Amniotic epithelial cell (primary cell): Measurements from ENCODE around the gene ACAD10.
A peak's percentile ranks its signal among the peaks of the same experiment; 100 is the strongest.

Experiments used
- DNase-seq: peaks from one replicate; pipeline ENCODE4 v3.0.0-alpha.2; 2010; ENCODE audit warnings: low read depth

ACAD10 gene

DNA sequence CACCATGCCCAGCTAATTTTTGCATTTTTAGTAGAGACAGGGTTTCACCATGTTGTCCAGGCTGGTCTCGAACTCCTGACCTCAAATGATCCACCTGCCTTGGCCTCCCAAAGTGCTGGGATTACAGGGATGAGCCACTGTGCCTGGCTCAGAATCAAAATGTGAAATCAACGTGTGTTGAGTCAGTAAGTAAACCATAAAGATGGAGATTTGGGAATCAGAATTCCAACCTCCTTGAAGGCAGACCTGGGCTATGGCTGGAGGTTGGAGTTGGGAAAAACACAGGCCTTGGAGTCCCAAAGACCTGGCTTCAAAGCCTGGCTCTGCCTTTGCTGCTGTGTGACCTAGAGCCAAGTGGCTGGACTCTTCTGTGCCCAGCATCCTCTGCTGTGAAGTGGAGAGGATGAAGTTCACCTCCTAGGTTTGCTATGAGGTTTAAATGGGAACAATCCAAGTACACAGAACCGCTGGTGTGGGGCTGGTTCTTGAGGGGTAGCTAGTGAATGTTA, 91.0 kb downstream of the ACAD10 start:
- DNase-seq: no peak

DNA sequence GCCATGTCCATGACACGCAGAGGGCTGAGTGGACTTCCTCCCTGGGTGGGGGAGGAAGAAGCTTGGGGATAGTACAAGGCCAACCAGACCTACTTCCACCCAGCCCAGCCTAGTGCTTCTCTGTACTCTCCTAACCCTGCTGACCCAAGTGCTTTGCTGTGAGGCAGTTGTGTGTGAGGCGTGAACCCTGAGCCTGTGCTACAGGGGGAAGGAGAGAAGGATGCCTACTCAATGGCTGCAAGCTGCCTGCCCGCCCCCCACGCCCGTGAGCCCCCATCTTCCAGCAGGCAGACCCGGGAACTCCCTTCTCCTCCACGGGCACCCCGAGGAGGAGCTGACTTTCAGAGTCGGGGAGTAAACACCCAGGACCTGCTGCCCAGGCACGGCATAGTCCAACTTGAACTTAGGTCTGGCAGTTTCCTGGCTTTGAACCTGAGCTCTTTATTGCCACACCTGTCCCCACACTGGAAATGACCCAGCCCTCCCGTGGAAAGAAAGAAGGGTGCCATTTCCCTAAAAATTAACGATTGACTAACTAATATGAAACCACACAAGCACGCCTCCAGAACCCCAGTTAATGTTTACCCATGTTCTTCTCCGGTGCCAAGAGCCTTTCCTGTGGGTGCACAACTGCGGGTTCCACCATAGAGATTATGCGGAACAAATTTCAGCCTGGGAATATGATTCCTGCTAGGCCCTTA, 91.6 kb downstream of the ACAD10 start:
- no peak for DNase-seq

GRCh38 chr12:111780166-111780565, 94.3 kb downstream of the ACAD10 start:
- no peak for DNase-seq

- no peak for DNase-seq
These were observed 94.8 kb downstream of the ACAD10 start for GRCh38 chr12:111780615-111781014.

GRCh38 chr12:111781085-111781658, 95.3 kb downstream of the ACAD10 start:
- no peak for DNase-seq

GRCh38 chr12:111783046-111783445, 97.2 kb downstream of the ACAD10 start:
- DNase-seq: no peak

DNA sequence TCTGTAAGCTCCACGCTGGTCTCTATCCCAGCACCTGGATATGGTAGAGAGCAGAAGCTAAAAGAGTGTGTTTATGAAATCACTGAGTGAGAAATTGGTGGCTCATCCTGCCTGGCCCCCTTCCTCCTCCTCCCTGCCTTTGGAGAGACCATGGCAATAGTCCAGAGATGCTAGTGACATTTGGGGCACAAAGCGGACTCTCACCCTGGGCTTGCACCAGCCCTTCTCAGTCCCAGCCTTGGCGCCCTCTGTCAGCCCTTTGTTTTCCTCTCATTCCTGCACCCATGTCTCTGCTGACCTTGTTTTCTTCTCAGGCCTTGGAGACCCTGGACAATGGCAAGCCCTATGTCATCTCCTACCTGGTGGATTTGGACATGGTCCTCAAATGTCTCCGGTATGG, 99.1 kb downstream of the ACAD10 start:
- DNase-seq: no peak

- DNase-seq: peak; percentile 47
These were observed 99.8 kb downstream of the ACAD10 start for GRCh38 chr12:111785651-111786050.

DNA sequence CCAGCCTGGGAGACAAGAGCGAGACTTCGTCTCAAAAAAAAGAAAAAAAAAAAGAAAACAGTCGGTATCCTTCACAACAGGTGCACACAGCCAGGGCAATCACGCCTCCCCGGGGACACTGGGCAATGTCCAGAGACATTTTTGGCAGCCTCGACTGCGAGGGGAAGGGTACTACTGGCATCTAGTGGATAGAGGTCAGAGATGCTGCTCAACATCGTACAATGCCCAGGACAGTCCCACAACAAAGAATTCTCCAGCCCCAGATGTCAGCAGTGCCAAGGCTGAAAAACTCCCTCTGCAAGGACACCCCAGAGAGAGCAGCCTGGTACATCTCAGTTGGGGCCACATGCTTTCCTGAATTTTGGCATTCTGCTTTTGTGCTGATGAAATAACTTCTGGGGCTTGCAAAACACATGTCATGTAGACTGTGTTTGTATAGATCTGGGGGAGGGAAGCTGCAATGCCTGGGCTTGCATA, 102.4 kb downstream of the ACAD10 start:
- peak; percentile 61 for DNase-seq

DNA sequence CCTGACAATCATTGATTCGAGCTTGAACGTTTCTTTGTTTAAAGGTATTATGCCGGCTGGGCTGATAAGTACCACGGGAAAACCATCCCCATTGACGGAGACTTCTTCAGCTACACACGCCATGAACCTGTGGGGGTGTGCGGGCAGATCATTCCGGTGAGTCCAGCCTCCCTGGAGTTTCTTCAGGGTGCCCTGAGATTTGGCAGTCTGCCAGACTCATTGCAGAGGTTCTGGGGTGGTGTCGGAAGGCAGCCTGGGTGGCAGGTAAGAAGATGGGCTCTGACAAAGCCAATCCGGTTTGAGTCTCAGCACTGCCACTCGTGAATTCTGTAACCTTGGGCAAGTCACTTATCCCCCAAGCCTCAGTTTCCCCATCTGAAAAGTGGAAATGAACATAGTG, 103.9 kb downstream of the ACAD10 start:
- DNase-seq: no peak

DNA sequence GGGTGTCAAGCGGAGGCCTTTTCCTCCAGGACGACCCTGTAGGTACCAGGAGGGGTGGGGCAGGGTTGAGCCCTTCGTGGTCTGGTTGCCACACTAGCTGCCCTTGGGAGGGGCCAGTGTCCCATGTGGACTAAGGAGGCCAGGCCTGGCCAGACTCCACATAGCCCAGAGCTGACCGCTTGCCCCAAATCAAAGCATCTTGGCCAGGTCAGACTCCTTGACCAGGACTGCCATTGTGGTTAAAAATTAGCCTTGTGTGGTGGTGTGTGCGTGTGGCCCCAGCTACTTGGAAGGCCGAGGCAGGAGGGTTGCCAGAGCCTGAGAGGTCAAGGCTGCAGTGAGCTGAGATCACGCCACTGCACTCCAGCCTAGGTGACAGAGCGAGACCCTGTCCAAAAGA, 105.7 kb downstream of the ACAD10 start:
- DNase-seq: no peak

DNA sequence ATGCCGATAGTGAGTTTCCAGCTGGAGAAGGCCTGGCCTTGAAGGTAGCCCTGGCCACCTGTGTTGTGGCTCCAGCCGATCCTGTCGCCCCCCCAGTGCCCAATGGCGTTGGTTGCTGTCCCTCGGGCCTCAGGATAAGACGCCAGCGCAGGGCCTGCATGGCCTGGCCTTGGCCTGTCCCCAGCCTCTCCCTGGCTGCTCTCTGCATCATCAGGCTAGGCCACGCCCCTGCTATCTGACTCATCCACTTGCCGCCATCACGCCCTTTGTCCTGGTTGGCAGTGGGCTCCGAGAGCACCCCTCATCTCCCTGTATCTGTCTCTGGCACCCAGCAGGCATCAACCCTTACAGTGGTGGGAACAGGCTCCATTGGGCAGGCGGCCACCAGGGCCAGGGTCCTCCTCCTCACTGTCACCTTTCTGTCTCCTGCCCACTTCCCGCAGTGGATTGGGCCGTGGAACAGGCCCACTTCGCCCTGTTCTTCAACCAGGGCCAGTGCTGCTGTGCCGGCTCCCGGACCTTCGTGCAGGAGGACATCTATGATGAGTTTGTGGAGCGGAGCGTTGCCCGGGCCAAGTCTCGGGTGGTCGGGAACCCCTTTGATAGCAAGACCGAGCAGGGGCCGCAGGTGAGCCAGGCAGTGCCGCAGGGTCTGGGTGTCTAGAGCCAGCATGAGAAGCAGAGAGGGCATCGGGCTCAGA, 106.5 kb downstream of the ACAD10 start:
- DNase-seq: peak; percentile 43

GRCh38 chr12:111792856-111793235, 107.0 kb downstream of the ACAD10 start:
- no peak for DNase-seq

DNA sequence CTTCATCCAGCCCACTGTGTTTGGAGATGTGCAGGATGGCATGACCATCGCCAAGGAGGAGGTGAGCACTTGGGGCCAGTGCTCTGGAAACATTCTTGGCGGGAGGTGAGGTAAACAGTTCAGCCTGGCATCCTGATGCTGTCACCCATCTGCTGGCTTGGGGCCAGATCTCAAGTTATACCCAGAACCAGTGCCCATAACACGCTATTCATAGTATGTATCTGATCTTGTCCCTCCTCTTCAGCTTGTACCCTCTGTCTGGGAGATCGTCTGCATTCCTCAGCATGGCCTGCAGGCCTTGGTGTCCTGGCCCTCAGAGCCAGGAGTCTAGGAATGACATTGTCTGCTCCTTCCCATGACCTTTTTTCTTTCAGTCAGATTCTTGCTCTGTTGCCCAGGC, 112.3 kb downstream of the ACAD10 start:
- no peak for DNase-seq

- no peak for DNase-seq
These were observed 113.9 kb downstream of the ACAD10 start for GRCh38 chr12:111799758-111800157.

DNA sequence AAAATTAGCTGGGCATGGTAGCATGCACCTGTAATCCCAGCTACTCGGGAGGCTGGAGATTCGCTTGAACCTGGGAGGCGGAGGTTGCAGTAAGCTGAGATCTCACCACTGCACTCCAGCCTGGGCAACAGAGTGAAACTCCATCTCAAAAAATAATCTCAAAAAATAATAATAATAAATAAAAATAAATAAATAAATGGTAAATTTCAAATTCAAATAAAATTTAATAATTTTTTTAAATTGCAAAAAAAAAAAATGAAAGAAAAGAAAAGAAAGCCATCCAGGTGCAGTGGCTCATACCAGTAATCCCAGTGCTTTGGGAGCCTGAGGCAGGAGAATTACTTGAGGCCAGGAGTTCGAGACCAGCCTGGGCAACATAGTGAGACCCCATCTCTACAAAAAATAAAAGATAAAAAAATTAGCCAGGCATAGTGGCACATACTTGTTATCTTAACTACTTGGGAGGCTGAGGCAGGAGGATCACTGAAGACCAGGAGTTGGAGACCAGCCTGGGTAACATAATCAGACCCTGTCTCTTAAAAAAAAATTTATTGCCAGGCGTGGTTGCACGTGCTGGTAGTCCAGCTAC, 117.3 kb downstream of the ACAD10 start:
- DNase-seq: no peak

DNA sequence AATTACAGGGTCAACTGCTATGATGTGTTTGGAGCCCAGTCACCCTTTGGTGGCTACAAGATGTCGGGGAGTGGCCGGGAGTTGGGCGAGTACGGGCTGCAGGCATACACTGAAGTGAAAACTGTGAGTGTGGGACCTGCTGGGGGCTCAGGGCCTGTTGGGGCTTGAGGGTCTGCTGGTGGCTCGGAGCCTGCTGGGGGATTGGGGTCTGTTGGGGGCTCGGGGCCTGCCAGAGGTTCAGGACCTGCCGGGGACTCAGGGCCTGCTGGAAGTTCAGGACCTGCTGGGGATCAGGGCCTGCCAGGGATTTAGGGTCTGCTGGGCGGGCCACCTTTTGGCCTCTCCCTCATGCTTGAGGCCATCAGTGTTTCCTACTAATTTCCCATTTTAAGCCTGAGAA, 118.0 kb downstream of the ACAD10 start:
- no peak for DNase-seq

DNA sequence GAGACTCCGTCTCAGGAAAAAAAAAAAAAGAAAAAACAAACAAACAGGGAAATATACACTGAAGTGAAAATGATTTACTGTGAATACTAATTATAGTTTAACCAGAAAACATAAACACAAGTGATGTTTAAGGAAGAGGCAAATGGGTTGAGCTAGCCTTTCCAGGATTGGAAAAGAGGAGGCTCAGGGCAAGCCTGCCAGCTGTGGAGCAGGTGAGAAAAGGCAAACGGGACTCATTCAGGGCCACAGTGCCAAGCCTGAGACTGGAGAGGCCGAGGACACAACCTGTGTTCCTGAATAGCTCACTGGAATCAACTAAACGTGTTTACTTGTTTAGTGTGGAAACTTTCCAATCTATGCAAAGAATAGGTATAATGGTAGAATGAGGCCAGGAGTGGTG, 120.5 kb downstream of the ACAD10 start:
- no peak for DNase-seq
